Kidney capillary endothelial cell (primary cell): ENCODE measurements around the gene MUC12.
A peak's percentile ranks its signal among the peaks of the same experiment; 100 is the strongest.
"Not testable (repeated sequence)": the region's sequence is repeated elsewhere in the genome, so short reads cannot be mapped to it uniquely, and the experiment has no call there.

ENCODE experiments used
- DNase-seq: peaks from one replicate; pipeline ENCODE4 v3.0.0-alpha.2; 2018; ENCODE audit warnings: low spot score

Gene MUC12

DNA sequence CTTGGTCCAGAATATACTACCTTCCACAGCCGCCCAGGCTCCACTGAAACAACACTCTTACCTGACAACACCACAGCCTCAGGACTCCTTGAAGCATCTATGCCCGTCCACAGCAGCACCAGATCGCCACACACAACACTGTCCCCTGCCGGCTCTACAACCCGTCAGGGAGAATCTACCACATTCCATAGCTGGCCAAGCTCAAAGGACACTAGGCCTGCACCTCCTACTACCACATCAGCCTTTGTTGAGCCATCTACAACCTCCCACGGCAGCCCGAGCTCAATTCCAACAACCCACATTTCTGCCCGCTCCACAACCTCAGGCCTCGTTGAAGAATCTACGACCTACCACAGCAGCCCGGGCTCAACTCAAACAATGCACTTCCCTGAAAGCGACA is 22.9 kb downstream of the MUC12 start:
- not testable (repeated sequence) for DNase-seq

DNA sequence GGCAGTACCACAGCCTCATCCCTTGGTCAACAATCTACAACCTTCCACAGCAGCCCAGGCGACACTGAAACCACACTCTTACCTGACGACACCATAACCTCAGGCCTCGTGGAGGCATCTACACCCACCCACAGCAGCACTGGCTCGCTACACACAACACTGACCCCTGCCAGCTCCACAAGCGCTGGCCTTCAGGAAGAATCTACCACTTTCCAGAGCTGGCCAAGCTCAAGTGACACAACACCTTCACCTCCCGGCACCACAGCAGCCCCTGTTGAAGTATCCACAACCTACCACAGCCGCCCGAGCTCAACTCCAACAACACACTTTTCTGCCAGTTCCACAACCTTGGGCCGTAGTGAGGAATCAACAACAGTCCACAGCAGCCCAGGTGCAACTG is 25.3 kb downstream of the MUC12 start:
- not testable (repeated sequence) for DNase-seq

DNA sequence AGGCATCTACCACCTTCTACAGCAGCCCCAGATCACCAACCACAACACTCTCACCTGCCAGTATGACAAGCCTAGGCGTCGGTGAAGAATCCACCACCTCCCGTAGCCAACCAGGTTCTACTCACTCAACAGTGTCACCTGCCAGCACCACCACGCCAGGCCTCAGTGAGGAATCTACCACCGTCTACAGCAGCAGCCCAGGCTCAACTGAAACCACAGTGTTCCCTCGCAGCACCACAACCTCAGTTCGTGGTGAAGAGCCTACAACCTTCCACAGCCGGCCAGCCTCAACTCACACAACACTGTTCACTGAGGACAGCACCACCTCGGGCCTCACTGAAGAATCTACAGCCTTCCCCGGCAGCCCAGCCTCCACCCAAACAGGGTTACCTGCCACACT is 29.2 kb downstream of the MUC12 start:
- DNase-seq = not testable (repeated sequence)

DNA sequence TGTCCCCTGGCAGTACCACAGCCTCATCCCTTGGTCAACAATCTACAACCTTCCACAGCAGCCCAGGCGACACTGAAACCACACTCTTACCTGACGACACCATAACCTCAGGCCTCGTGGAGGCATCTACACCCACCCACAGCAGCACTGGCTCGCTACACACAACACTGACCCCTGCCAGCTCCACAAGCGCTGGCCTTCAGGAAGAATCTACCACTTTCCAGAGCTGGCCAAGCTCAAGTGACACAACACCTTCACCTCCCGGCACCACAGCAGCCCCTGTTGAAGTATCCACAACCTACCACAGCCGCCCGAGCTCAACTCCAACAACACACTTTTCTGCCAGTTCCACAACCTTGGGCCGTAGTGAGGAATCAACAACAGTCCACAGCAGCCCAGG is 30.0 kb downstream of the MUC12 start:
- not testable (repeated sequence) for DNase-seq

DNA sequence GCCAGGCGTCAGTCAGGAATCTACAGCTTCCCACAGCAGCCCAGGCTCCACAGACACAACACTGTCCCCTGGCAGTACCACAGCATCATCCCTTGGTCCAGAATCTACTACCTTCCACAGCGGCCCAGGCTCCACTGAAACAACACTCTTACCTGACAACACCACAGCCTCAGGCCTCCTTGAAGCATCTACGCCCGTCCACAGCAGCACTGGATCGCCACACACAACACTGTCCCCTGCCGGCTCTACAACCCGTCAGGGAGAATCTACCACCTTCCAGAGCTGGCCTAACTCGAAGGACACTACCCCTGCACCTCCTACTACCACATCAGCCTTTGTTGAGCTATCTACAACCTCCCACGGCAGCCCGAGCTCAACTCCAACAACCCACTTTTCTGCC is 30.7 kb downstream of the MUC12 start:
- DNase-seq = not testable (repeated sequence)

DNA sequence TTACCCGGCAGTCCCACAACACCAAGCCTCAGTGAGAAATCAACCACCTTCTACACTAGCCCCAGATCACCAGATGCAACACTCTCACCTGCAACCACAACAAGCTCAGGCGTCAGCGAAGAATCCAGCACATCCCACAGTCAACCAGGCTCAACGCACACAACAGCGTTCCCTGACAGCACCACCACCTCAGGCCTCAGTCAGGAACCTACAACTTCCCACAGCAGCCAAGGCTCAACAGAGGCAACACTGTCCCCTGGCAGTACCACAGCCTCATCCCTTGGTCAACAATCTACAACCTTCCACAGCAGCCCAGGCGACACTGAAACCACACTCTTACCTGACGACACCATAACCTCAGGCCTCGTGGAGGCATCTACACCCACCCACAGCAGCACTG is 33.0 kb downstream of the MUC12 start:
- not testable (repeated sequence) for DNase-seq

DNA sequence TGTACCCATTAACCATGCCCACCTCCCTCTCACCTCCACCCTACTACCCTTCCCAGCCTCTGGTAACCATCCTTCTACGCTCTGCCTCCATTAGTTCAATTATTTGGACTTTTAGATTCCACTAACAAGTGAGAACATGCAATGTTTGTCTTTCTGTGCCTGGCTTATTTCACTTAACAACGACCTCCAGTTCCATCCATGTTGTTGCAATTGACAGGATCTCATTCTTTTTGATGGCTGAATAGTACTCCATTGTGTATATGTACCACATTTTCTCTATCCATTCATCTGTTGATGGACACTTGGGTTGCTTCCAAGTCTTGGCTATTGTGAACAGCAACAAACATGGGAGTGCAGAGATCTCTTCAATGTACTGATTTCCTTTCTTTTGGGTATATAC is 38.0 kb downstream of the MUC12 start:
- DNase-seq = not testable (repeated sequence)

DNA sequence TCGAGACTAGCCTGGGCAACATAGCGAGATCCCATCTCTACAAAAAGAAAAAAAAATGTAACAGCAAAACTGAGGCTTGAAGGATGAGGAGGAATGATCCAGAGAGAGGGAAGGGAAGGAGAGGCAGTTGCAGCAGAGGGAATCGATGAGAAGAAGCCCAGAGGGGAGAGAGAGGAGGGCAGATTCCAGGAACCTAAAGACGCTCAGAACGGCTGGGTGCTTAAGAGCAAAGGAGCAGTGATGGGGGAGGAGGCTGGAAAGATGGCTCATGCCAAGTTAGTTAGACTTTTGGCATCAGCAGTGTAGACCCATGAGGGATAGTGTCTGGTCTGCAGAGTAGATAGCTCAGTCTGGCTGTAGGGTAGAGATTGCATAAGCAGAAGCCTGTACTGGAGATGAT is 40.3 kb downstream of the MUC12 start:
- DNase-seq = no peak

DNA sequence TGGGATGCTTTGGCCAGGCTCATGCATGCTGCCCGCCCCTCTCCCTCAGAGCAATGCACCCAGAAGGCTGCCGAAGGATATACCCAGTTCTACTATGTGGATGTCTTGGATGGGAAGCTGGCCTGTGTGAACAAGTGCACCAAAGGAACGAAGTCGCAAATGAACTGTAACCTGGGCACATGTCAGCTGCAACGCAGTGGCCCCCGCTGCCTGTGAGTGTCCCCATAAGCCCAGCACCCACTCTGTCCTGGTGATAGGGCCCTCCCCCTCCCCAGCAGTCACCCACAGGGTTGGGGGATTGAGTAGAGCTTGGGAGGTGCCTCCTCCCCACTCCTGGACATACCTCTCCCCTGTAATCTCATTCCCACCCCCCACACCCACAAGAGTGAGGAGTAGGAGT is 43.6 kb downstream of the MUC12 start:
- DNase-seq = no peak

DNA sequence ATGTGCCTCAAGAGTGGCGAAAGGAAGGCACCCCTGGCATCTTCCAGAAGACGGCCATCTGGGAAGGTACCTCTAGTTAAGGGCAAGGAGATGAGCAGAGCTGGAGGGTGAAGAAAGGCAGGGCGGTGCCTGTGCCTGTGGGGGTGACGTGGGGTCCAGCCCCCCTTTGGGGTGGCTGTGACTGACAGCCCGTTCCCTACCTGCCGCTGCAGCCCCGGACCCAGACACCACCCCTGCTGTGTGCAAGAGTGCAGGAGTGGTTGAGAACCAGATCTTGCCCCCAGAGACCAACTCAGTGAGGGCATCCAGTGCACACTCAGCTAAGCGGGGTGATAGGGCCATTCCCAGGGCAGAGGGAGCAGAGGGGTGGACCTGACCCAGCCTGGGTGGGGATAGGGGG is 46.3 kb downstream of the MUC12 start:
- no peak for DNase-seq

DNA sequence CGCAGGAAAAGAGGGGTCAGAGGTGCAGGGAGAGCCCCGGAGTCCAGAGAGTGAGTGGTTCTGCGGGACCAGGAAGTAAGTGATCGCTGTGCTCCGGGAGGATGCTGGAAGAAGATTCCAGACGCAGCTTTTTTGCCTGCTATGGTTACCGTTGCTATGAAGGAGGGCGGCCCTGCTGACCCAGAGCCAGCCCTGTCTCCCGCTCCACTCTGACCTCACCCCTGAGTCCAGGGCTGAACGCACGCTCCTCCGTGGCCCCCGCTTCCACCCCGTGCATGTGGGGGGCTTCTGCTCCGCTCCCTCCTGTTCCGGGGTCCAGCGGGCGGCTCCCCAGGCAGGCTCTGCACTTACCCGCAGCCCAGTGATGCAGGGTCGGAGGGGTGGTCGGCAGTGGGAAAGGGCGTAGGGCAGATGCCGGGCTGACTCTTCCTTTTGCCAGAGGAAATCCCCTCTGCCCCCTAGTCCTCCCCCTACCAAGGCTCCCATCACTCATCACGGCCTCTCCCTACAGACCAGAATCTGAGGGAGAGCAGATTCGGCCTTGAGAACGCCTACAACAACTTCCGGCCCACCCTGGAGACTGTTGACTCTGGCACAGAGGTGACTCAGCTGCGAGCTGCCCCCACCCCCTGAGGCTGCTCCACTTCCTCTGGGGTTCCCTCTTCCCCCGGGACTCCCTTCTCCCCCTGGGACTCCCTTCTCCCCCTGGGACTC is 47.9 kb downstream of the MUC12 start:
- peak; percentile 86 for DNase-seq

DNA sequence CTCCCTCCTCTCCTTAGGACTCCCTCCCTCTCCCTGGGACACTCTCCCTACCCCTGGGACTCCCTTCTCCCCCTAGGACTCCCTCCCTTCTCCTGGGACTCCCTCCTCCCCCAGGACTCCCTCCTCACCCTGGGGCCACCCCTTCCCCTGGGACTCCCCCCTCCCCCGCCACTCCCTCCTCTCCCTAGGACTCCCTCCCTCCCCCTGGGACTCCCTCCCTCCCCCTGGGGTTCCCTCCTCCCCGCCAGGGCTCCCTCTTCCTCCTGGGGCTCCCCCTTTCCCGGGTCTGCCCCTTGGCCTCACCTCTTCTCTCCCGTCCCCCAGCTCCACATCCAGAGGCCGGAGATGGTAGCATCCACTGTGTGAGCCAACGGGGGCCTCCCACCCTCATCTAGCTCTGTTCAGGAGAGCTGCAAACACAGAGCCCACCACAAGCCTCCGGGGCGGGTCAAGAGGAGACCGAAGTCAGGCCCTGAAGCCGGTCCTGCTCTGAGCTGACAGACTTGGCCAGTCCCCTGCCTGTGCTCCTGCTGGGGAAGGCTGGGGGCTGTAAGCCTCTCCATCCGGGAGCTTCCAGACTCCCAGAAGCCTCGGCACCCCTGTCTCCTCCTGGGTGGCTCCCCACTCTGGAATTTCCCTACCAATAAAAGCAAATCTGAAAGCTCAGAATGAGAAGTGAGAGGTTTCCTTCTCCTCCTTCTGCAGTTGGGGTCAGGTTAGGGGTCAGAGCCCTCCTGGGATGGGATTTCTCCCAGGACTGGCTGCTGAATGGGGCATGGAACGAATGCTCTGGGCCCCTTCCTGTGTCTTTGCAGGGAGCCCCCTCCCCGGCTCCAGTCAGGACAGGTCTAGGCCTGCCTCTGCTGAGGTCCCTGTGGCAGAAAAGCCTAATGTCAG is 49.2 kb downstream of the MUC12 start:
- DNase-seq = no peak

DNA sequence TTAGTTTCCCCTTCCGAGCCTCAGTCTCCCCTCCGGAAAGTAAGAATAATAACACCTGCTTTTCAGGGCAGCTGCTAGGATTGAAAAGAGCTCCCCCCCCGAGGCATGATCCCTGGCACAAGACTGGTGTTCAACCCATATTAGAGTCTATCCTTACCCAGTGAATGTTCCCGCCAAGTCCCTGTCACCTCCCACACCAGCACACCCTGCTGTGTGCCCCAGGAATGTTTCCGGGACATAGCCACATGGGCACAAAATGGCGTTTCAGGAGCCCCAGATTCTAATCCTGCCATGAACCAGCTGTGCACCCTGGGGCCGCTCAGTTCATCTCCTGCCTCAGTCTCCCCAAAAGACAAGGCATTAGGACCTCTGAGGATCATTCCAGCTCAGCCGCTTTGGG is 51.1 kb downstream of the MUC12 start:
- no peak for DNase-seq

DNA sequence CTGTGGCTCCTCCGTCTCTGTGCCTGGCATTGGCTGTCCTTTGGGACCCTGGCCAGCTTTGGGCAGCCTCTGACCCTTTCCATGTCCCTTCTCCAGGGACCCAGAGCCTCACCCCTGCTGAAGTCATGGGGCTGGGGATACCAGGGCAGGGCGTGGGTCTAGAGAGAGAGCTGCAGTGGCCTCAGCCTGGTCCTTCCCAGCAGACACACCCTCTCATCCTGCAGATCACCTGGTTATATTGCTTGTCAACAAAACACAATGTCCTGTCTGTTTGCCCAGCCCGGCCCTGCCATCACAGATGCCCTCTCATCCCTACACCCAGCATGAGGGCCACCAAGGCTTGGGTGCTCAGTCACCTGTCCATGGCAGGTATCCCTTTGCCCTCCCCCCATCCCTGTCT is 52.3 kb downstream of the MUC12 start:
- DNase-seq = no peak

DNA sequence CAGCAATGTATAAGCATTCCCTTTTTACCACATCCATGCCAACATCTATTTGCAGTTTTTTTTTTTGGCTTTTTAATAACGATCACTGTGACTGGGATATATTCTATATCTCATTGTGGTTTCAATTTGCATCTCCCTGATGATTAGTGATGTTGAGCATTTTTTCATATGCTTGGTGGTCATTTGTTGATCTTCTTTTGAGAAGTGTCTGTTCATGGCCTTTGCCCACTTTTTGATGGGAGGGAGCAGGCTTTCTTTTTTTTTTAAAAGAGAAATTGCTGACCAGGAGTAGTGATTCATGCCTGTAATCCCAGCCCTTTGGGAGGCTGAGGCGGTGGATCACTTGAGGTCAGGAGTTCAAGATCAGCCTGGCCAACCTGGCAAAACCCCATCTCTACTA is 54.5 kb downstream of the MUC12 start:
- no peak for DNase-seq

DNA sequence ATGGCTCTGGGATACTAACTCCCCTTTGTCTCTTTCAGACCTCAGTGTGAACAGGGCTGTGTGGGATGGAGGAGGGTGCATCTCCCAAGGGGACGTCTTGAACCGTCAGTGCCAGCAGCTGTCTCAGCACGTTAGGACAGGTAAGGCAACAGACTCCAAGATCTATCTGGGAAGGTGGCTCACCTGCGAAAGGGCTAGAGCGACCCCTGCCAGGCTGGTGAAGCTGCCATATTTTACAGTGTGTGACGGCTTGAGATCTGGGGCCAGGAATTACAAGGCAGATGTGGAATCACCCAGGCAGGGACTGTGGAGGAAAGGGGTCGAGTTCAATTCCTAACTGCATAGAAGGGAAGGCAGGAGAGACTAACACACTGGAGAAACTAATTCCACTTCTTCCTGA is 61.7 kb downstream of the MUC12 start:
- DNase-seq = no peak

DNA sequence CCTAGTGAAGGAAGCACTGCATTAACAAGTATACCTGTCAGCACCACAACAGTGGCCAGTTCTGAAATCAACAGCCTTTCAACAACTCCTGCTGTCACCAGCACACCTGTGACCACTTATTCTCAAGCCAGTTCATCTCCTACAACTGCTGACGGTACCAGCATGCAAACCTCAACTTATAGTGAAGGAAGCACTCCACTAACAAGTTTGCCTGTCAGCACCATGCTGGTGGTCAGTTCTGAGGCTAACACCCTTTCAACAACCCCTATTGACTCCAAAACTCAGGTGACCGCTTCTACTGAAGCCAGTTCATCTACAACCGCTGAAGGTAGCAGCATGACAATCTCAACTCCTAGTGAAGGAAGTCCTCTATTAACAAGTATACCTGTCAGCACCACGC is 66.6 kb downstream of the MUC12 start:
- DNase-seq = no peak

DNA sequence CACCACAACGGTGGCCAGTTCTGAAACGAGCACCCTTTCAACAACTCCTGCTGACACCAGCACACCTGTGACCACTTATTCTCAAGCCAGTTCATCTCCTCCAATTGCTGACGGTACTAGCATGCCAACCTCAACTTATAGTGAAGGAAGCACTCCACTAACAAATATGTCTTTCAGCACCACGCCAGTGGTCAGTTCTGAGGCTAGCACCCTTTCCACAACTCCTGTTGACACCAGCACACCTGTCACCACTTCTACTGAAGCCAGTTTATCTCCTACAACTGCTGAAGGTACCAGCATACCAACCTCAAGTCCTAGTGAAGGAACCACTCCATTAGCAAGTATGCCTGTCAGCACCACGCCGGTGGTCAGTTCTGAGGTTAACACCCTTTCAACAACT is 71.9 kb downstream of the MUC12 start:
- not testable (repeated sequence) for DNase-seq

DNA sequence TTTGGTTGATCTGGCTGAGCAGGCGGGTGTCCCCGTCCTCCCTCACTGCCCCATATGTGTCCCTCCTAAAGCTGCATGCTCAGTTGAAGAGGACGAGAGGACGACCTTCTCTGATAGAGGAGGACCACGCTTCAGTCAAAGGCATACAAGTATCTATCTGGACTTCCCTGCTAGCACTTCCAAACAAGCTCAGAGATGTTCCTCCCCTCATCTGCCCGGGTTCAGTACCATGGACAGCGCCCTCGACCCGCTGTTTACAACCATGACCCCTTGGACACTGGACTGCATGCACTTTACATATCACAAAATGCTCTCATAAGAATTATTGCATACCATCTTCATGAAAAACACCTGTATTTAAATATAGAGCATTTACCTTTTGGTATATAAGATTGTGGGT is 89.0 kb downstream of the MUC12 start:
- peak; percentile 45 for DNase-seq

DNA sequence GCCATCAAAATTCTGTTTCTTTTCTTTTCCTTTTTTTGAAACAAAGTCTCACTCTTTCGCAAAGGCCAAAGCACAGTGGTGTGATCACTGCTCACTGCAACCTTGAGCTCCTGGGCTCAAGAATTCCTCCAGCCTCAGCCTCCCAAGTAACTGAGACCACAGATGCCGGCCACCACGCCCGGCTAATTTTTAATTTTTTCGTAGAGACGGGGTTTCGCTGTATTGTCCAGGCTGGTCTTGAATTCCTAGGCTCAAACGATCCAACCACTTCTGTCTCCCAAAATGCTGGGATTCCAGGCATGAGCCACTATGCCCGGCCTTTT is 90.2 kb downstream of the MUC12 start:
- DNase-seq = no peak

DNA sequence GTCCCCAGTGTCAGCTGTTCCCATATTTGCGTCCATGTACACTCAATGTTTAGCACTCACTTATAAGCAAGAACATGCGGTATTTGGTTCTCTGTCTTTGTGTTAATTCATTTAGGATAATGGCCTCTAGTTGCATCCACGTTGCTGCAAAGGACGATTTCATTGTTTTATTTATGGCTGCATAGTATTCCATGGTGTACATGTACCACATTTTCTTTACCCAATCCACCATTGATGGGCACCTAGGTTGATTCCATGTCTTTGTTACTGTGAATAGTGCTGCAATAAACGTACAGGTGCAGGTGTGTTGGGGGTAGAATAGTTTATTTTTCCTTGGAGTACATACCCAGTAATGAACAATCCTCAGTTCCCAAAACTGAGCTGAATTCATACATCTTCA is 91.6 kb downstream of the MUC12 start:
- DNase-seq = no peak

DNA sequence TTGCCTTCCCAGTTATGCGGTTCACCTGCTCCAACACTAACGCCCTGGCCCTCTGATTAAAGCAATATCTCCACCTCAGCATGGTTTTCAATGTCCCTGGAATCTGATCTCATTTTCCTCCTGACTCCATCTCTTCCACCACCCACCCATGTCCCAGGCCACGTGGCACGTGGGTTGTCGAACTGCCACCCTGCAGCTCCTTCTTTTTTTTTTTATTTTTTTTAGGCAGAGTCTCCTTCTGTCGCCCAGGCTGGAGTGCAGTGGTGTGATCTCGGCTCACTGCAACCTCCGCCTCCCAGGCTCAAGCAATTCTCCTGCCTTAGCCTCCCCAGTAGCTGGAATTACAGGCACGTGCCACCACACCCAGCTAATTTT is 94.8 kb downstream of the MUC12 start:
- DNase-seq = not testable (repeated sequence)

DNA sequence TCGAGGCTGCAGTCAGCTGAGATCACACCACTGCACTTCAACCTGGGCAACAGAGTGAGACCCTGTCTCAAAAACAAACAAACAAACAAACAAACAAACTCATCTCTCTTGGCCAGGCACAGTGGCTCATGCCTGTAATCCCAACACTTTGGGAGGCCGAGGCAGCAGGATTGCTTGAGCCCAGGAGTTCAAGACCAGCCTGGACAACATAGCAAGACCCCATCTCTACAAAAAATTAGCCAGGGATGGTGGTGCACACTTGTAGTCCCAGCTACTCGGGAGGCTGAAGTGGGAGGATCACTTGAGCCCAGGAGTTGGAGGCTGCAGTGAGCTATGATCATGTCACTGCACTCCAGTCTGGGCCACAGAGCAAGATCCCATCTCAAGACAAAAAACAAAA is 95.8 kb downstream of the MUC12 start:
- not testable (repeated sequence) for DNase-seq
